Measurements from ENCODE around the gene MEGF6.

DNA sequence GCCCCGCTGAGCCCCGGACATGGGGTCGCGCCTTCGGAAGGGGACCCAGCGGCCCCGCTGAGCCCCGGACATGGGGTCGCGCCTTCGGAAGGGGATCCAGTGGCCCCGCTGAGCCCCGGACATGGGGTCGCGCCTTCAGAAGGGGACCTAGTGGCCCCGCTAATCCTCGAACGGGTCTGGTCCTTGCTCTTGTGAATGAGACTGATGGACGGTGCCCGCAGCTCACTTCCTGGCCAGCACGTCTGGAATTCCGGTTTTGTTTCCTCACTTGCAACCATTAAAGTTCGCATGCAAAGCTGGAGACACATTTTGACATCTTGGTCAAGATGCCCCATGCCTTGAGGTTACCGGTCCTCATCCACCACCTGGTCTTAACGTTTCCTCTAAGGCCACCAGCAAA is 33.0 kb upstream of the MEGF6 start:
- TF ChIP-seq POLR2A (IDR thresholded peaks at IDR 0.05) = no peak
- TF ChIP-seq, protein P1, sequence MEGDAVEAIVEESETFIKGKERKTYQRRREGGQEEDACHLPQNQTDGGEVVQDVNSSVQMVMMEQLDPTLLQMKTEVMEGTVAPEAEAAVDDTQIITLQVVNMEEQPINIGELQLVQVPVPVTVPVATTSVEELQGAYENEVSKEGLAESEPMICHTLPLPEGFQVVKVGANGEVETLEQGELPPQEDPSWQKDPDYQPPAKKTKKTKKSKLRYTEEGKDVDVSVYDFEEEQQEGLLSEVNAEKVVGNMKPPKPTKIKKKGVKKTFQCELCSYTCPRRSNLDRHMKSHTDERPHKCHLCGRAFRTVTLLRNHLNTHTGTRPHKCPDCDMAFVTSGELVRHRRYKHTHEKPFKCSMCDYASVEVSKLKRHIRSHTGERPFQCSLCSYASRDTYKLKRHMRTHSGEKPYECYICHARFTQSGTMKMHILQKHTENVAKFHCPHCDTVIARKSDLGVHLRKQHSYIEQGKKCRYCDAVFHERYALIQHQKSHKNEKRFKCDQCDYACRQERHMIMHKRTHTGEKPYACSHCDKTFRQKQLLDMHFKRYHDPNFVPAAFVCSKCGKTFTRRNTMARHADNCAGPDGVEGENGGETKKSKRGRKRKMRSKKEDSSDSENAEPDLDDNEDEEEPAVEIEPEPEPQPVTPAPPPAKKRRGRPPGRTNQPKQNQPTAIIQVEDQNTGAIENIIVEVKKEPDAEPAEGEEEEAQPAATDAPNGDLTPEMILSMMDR (IDR thresholded peaks at IDR 0.05) = no peak
- TF ChIP-seq POLR2AphosphoS5 (IDR thresholded peaks at IDR 0.05) = no peak
